Naive thymus-derived CD4-positive, alpha-beta T cell (primary cell): ENCODE results near the gene ZNF521. TPM values are rescaled to one million over a fixed set of nuclear protein-coding genes. Genes with fewer than 3 reads are reported as not detected.

Source experiments
- ATAC-seq: fragments of 150-1000 bp; cut with Tn5 transposase; 2 replicates; pipeline ENCODE4 v1.10.0; 2021; ENCODE audit warnings: mild to moderate bottlenecking, moderate library complexity
- CTCF ChIA-PET: fragments of 350-600 bp; sonication (Branson Sonifier 250); formaldehyde crosslinking; loops from one replicate; lab custom pipeline; 2021; ENCODE audit warnings: antibody characterized with exemption; lab: Charles Lee
- POLR2A ChIA-PET: fragments of 350-600 bp; sonication (Branson Sonifier 250); formaldehyde crosslinking; loops from one replicate; lab custom pipeline; 2021; ENCODE audit warnings: antibody characterized with exemption, inconsistent platforms; lab: Charles Lee
- DNase-seq, 9 donors: peaks; one replicate each; pipeline versions ENCODE4 v3.0.0 to v3.0.0-alpha.2; 2020 to 2022; ENCODE audit warnings: mixed read lengths in 1 of 9
- H3K27ac ChIP-seq: one replicate; pipeline ENCODE4 v1.7.0; 2013; ENCODE audit warnings: mild to moderate bottlenecking, low read depth, low read length, moderate library complexity
- H3K27me3 ChIP-seq, 2 donors: one replicate each; pipeline ENCODE4 v1.7.0; 2013; ENCODE audit warnings: low read length in 2 of 2, mild to moderate bottlenecking in 2 of 2, moderate library complexity in 2 of 2; ENCODE audit not compliant: control insufficient read depth in 2 of 2, insufficient read depth in 2 of 2
- H3K36me3 ChIP-seq, 3 experiments: 1 replicate in 2 of 3; 2 replicates in 1 of 3; pipeline ENCODE4 v1.7.0; 2013; ENCODE audit warnings: low read length in 3 of 3, mild to moderate bottlenecking in 3 of 3, moderate library complexity in 1 of 3; ENCODE audit not compliant: insufficient read depth in 3 of 3, control insufficient read depth in 2 of 3
- H3K4me1 ChIP-seq, 2 donors: one replicate each; pipeline ENCODE4 v1.7.0; 2013; ENCODE audit warnings: low read length in 2 of 2, mild to moderate bottlenecking in 2 of 2, moderate library complexity in 1 of 2; ENCODE audit not compliant: control insufficient read depth in 2 of 2, insufficient read depth in 2 of 2
- H3K4me3 ChIP-seq: 2 replicates; pipeline ENCODE4 v1.7.0; 2013; ENCODE audit warnings: mild to moderate bottlenecking, low read length
- H3K9me3 ChIP-seq, 3 experiments: 1 replicate in 2 of 3; 2 replicates in 1 of 3; pipeline ENCODE4 v1.7.0; 2013; ENCODE audit warnings: low read length in 3 of 3; ENCODE audit not compliant: control insufficient read depth in 2 of 3
- H3K27ac Mint-ChIP-seq, 9 donors: one replicate each; pipeline ENCODE4 v1.8.0; 2020 to 2022; ENCODE audit warnings: mixed read lengths in 9 of 9, mild to moderate bottlenecking in 8 of 9, moderate library complexity in 5 of 9, inconsistent platforms in 2 of 9
- H3K27me3 Mint-ChIP-seq, 5 donors: one replicate each; pipeline ENCODE4 v1.8.0; 2021 to 2022; ENCODE audit warnings: mixed read lengths in 5 of 5, mild to moderate bottlenecking in 1 of 5
- H3K36me3 Mint-ChIP-seq, 5 donors: one replicate each; pipeline ENCODE4 v1.8.0; 2020 to 2022; ENCODE audit warnings: mixed read lengths in 5 of 5, mild to moderate bottlenecking in 3 of 5, inconsistent platforms in 1 of 5
- H3K4me1 Mint-ChIP-seq, 7 donors: one replicate each; pipeline ENCODE4 v1.8.0; 2020 to 2022; ENCODE audit warnings: mixed read lengths in 7 of 7, mild to moderate bottlenecking in 3 of 7, inconsistent platforms in 1 of 7
- H3K4me3 Mint-ChIP-seq, 10 donors: one replicate each; pipeline ENCODE4 v1.8.0; 2020 to 2022; ENCODE audit warnings: mild to moderate bottlenecking in 10 of 10, mixed read lengths in 10 of 10, moderate library complexity in 6 of 10, inconsistent platforms in 2 of 10
- H3K9me3 Mint-ChIP-seq, 11 donors: one replicate each; pipeline ENCODE4 v1.8.0; 2020 to 2022; ENCODE audit warnings: mixed read lengths in 11 of 11, mild to moderate bottlenecking in 4 of 11, inconsistent platforms in 1 of 11, moderate library complexity in 1 of 11
- intact Hi-C, 2 donors: fragments of 100-400 bp; cut with micrococcal nuclease; formaldehyde crosslinking; loops; one replicate each; pipeline ENCODE4 v1.15.1; 2023
- polyA plus RNA-seq, 2 donors: library from polyadenylated mRNA; unstranded; fragments of 300-500 nt; fragmentation: Illumina TruSeq; gene quantifications; one replicate each; pipeline ENCODE4 v1.2.3, GENCODE V29; 2021
- total RNA-seq, 6 experiments: library from RNA in 5 of 6; stranded (reverse) in 5 of 6; gene quantifications; 1 replicate in 5 of 6; 2 replicates in 1 of 6; pipeline ENCODE4 v1.2.3 and lab custom pipeline; 2021 to 2026

Gene ZNF521
- total and polyA plus RNA-seq, 7 experiments from 2014 or later: 1.1 to 4.4 TPM; not detected in 5

DNA sequence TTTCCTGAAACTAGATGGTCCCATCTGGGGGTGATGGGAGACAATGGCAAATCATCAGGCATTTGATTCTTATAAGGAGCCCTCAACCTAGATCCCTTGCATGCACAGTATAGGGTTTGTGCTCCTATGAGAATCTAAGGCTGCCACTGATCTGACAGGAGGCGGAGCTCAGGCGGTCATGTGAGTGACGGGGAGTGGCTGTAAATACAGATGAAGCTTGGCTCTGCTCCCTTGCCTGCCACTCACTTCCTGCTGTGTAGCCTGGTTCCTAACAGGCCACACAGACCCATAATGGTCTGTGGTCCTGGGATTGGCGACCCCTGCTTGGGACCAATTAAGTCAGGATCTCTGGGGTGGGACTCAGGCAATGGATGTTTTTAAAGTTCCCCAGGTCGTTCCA lies 293.4 kb downstream of the ZNF521 start:
- ChIA-PET POLR2A (no interaction called here), CTCF (no interaction called here)
- Histone ChIP-seq H3K4me3 (no peak overlapping the region), H3K9me3 (no peaks in the 10 kb centered on the region), H3K27ac (no peak overlapping the region), H3K4me1 (no peaks in the 10 kb centered on the region), H3K36me3 (no peaks in the 10 kb centered on the region), H3K27me3 (no peaks in the 10 kb centered on the region)
- Mint-ChIP-seq H3K4me1 (no peaks in the 10 kb centered on the region), H3K27me3 (no peaks in the 10 kb centered on the region), H3K27ac (no peak overlapping the region), H3K36me3 (no peaks in the 10 kb centered on the region), H3K9me3 (peaks cover 0 to 2% (median 0%) of the 10 kb centered on the region in 11 donors), H3K4me3 (no peak overlapping the region)
- DNase-seq (no peak), ATAC-seq (no peak)
- intact Hi-C loops: no loop called here

GRCh38 chr18:25057491-25058050 lies 294.4 kb downstream of the ZNF521 start:
- H3K27me3 ChIP-seq: no peaks in the 10 kb centered on the region
- H3K4me3 ChIP-seq: no peak overlapping the region
- Mint-ChIP-seq H3K27me3 (no peaks in the 10 kb centered on the region), H3K27ac (no peak overlapping the region), H3K4me1 (no peaks in the 10 kb centered on the region), H3K36me3 (no peaks in the 10 kb centered on the region), H3K9me3 (no peaks in the 10 kb centered on the region), H3K4me3 (no peak overlapping the region)
- no peaks in the 10 kb centered on the region for H3K4me1 ChIP-seq
- ATAC-seq (no peak), DNase-seq (no peak)
- intact Hi-C loops: no loop called here
- H3K27ac ChIP-seq: no peak overlapping the region
- no peaks in the 10 kb centered on the region for H3K36me3 ChIP-seq
- POLR2A ChIA-PET: no interaction called here
- no peaks in the 10 kb centered on the region for H3K9me3 ChIP-seq
- CTCF ChIA-PET: no interaction called here

GRCh38 chr18:25056429-25056828 lies 295.5 kb downstream of the ZNF521 start:
- H3K36me3 Mint-ChIP-seq: no peaks in the 10 kb centered on the region
- H3K27me3 Mint-ChIP-seq: no peaks in the 10 kb centered on the region
- DNase-seq (no peak), ATAC-seq (no peak)
- Histone ChIP-seq H3K27me3 (no peaks in the 10 kb centered on the region), H3K27ac (no peak overlapping the region), H3K4me1 (no peaks in the 10 kb centered on the region), H3K36me3 (no peaks in the 10 kb centered on the region), H3K9me3 (no peaks in the 10 kb centered on the region), H3K4me3 (no peak overlapping the region)
- H3K4me3 Mint-ChIP-seq: no peak overlapping the region
- POLR2A ChIA-PET: no interaction called here
- H3K9me3 Mint-ChIP-seq: no peaks in the 10 kb centered on the region
- H3K4me1 Mint-ChIP-seq: no peaks in the 10 kb centered on the region
- no peak overlapping the region for H3K27ac Mint-ChIP-seq
- CTCF ChIA-PET: no interaction called here
- intact Hi-C loops: no loop called here

- no peak overlapping the region for H3K27ac ChIP-seq
- ChIA-PET CTCF (no interaction called here), POLR2A (no interaction called here)
- H3K9me3 ChIP-seq: no peaks in the 10 kb centered on the region
- Mint-ChIP-seq H3K9me3 (peaks cover 0 to 1% (median 0%) of the 10 kb centered on the region in 11 donors), H3K4me3 (no peak overlapping the region), H3K27ac (no peak overlapping the region), H3K36me3 (no peaks in the 10 kb centered on the region), H3K27me3 (no peaks in the 10 kb centered on the region), H3K4me1 (no peaks in the 10 kb centered on the region)
- intact Hi-C loops: no loop called here
- no peaks in the 10 kb centered on the region for H3K4me1 ChIP-seq
- no peaks in the 10 kb centered on the region for H3K27me3 ChIP-seq
- no peak for ATAC-seq
- no peak overlapping the region for H3K4me3 ChIP-seq
- no peak for DNase-seq
- no peaks in the 10 kb centered on the region for H3K36me3 ChIP-seq
Measured at GRCh38 chr18:25055076-25055475, 296.9 kb downstream of the ZNF521 start.

GRCh38 chr18:25053466-25053865 lies 298.5 kb downstream of the ZNF521 start:
- POLR2A ChIA-PET: interaction anchor here (0.6 kb wide), 1 partner anchor 1798 kb away, joined by 4 read pairs; no protein-coding TSS in a partner anchor
- no peaks in the 10 kb centered on the region for H3K27me3 Mint-ChIP-seq

DNA sequence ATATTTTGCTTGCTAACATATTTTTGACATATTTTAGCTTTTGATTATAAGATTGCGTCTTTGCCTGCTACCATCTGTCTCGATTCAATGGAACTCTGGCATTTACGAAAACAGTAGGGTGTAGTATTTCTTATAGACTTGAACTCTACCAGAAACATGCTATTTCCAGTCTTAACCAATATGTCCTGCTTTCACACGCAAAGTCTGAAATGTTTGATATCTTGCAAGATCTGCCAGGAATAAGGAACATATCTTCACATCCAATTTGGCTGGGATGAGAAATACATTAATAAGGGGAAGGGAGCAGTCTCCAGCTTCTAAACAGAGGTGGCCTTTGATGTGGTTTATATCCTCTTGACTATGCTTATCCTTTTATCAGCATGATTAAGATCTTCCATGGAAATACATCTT lies 299.4 kb downstream of the ZNF521 start:
- intact Hi-C loops: no loop called here
- Histone ChIP-seq H3K4me1 (no peaks in the 10 kb centered on the region), H3K27ac (no peak overlapping the region), H3K9me3 (no peaks in the 10 kb centered on the region), H3K36me3 (no peaks in the 10 kb centered on the region), H3K4me3 (no peak overlapping the region), H3K27me3 (no peaks in the 10 kb centered on the region)
- no peak overlapping the region for H3K27ac Mint-ChIP-seq
- H3K9me3 Mint-ChIP-seq: peaks cover 0 to 4% (median 0%) of the 10 kb centered on the region in 11 donors
- H3K27me3 Mint-ChIP-seq: no peaks in the 10 kb centered on the region
- DNase-seq (no peak), ATAC-seq (no peak)
- no peak overlapping the region for H3K4me3 Mint-ChIP-seq
- CTCF ChIA-PET: interaction anchor here (0.6 kb wide), 1 partner anchor 12 kb away, joined by 4 read pairs; no protein-coding TSS in a partner anchor
- no peaks in the 10 kb centered on the region for H3K4me1 Mint-ChIP-seq
- H3K36me3 Mint-ChIP-seq: no peaks in the 10 kb centered on the region
- POLR2A ChIA-PET: no interaction called here

More at GRCh38 chr18:25053466-25053865, 298.5 kb downstream of the ZNF521 start:
- Mint-ChIP-seq H3K27ac (no peak overlapping the region), H3K9me3 (peaks cover 0 to 1% (median 0%) of the 10 kb centered on the region in 11 donors), H3K4me3 (no peak overlapping the region), H3K4me1 (no peaks in the 10 kb centered on the region), H3K36me3 (no peaks in the 10 kb centered on the region)
- CTCF ChIA-PET: no interaction called here
- Histone ChIP-seq H3K4me3 (no peak overlapping the region), H3K9me3 (no peaks in the 10 kb centered on the region), H3K27me3 (no peaks in the 10 kb centered on the region), H3K4me1 (no peaks in the 10 kb centered on the region), H3K27ac (no peak overlapping the region), H3K36me3 (no peaks in the 10 kb centered on the region)
- intact Hi-C loops: no loop called here
- no peak for ATAC-seq
- no peak for DNase-seq

GRCh38 chr18:25050605-25051004 lies 301.4 kb downstream of the ZNF521 start:
- CTCF ChIA-PET: no interaction called here
- ATAC-seq (no peak), DNase-seq (no peak)
- H3K27me3 Mint-ChIP-seq: no peaks in the 10 kb centered on the region
- no peaks in the 10 kb centered on the region for H3K4me1 Mint-ChIP-seq
- Histone ChIP-seq H3K4me1 (no peaks in the 10 kb centered on the region), H3K27ac (no peak overlapping the region), H3K36me3 (no peaks in the 10 kb centered on the region), H3K27me3 (no peaks in the 10 kb centered on the region), H3K9me3 (no peaks in the 10 kb centered on the region), H3K4me3 (no peak overlapping the region)
- intact Hi-C loops: no loop called here
- peaks cover 0 to 4% (median 0%) of the 10 kb centered on the region in 11 donors for H3K9me3 Mint-ChIP-seq
- no peaks in the 10 kb centered on the region for H3K36me3 Mint-ChIP-seq
- H3K27ac Mint-ChIP-seq: no peak overlapping the region
- POLR2A ChIA-PET: no interaction called here
- no peak overlapping the region for H3K4me3 Mint-ChIP-seq
